C4-2B (cell line): ENCODE measurements around the gene MINDY1.

ENCODE experiments used
- ZFX ChIP-seq: fragments of 450-650 bp; IDR thresholded peaks from 2 replicates; pipeline ENCODE4 v1.6.1; 2017
- TF ChIP-seq, protein P1 (sequence below): fragments of 450-650 bp; conservative IDR thresholded peaks from 2 replicates; pipeline ENCODE4 v1.5.1; 2017; ENCODE audit warnings: mild to moderate bottlenecking

DNA sequence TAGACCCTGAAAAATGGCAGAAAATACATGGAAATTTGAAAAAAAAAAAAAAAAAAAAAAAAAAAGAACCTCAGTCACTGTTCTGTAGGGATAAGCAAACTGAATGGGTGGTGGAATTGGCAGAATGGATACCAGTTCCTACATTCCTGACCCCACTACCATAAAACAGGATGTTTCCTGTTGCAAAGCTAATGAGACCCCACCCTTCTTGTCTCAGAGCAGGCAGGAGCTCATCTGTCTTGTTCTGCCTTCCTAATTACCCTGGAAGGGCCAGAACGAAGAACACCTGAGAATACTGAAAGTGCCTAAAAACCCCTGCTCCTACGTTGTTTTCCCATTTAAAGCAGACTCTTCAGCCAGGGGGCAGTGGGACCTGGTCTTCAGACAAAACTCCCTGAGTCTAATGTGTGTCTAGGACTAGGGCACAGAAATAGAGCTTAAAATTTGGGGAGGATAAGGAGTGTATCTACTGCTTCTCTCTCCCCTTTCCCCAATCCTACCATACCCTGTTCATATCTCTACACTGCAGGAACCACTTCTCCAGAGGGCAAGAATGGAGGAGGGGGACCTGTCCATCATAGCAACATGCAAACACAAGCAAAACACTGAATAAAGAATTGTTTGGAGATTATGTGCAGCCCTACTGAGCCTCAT, 44.8 kb upstream of the MINDY1 start:
- TF ChIP-seq, protein P1, sequence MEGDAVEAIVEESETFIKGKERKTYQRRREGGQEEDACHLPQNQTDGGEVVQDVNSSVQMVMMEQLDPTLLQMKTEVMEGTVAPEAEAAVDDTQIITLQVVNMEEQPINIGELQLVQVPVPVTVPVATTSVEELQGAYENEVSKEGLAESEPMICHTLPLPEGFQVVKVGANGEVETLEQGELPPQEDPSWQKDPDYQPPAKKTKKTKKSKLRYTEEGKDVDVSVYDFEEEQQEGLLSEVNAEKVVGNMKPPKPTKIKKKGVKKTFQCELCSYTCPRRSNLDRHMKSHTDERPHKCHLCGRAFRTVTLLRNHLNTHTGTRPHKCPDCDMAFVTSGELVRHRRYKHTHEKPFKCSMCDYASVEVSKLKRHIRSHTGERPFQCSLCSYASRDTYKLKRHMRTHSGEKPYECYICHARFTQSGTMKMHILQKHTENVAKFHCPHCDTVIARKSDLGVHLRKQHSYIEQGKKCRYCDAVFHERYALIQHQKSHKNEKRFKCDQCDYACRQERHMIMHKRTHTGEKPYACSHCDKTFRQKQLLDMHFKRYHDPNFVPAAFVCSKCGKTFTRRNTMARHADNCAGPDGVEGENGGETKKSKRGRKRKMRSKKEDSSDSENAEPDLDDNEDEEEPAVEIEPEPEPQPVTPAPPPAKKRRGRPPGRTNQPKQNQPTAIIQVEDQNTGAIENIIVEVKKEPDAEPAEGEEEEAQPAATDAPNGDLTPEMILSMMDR = no peak
- no peak for TF ChIP-seq ZFX
